ENCODE data around the gene DSCAM. TPM values are rescaled to one million over a fixed set of nuclear protein-coding genes. Genes with fewer than 3 reads are reported as not detected.

Gene DSCAM
- total RNA-seq, 2 experiments from 2014 or later, result not detected

DNA sequence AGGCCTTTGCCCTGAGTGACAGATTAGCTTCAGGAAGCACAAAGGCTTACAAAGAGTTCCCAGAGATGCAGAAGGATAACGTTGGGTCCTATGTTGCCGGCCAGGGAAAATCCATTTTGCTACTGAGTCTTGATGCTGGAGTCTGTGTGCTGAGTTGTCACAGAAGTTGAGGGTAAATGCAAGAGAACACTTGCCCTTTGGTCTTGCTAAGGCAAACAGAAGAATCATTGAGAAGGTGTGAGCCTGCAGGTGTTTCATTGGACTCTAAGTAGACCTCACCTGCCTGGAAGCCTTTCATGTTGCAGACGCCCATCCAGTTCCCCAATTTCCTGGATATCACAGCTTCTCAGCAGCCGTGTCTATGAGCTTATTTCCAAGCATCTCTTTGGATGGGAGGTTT is 874.5 kb downstream of the DSCAM start:
- no peaks in the 10 kb centered on the region for H3K36me3 Mint-ChIP-seq (ENCODE audit: low read depth)
- peaks cover 4% of the 10 kb centered on the region for H3K9me3 Mint-ChIP-seq
- no peak overlapping the region for H3K27ac Mint-ChIP-seq
- no peak overlapping the region for H3K27ac ChIP-seq (ENCODE audit: low read depth in 1 of 2, low read length in 2 of 2)
- no peaks in the 10 kb centered on the region for H3K4me1 Mint-ChIP-seq (ENCODE audit: low read depth)
- H3K4me3 ChIP-seq (ENCODE audit: low read length), result no peak overlapping the region
- TF ChIP-seq, protein P1, sequence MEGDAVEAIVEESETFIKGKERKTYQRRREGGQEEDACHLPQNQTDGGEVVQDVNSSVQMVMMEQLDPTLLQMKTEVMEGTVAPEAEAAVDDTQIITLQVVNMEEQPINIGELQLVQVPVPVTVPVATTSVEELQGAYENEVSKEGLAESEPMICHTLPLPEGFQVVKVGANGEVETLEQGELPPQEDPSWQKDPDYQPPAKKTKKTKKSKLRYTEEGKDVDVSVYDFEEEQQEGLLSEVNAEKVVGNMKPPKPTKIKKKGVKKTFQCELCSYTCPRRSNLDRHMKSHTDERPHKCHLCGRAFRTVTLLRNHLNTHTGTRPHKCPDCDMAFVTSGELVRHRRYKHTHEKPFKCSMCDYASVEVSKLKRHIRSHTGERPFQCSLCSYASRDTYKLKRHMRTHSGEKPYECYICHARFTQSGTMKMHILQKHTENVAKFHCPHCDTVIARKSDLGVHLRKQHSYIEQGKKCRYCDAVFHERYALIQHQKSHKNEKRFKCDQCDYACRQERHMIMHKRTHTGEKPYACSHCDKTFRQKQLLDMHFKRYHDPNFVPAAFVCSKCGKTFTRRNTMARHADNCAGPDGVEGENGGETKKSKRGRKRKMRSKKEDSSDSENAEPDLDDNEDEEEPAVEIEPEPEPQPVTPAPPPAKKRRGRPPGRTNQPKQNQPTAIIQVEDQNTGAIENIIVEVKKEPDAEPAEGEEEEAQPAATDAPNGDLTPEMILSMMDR (IDR thresholded peaks at IDR 0.05), result no peak
- no peak for DNase-seq
- CTCF ChIA-PET, result no interaction called here
- POLR2A ChIA-PET, result no interaction called here
- ATAC-seq (ENCODE audit: poor library complexity), result no peak
- H3K36me3 ChIP-seq (ENCODE audit: insufficient read depth, low read length), result no peaks in the 10 kb centered on the region
- peaks cover 0 to 3% of the 10 kb centered on the region in 2 experiments for H3K27me3 ChIP-seq (ENCODE audit: control insufficient read depth in 1 of 2, insufficient read depth in 2 of 2, low read length in 2 of 2)
- peaks cover 4 to 17% of the 10 kb centered on the region in 2 experiments for H3K9me3 ChIP-seq (ENCODE audit: control insufficient read depth in 1 of 2, insufficient read depth in 1 of 2, low read length in 2 of 2)
- H3K4me1 ChIP-seq (ENCODE audit: insufficient read depth, low read length), result no peaks in the 10 kb centered on the region
- intact Hi-C loops (cut with DNase I, micrococcal nuclease), result no loop called here
- H3K4me3 Mint-ChIP-seq, result no peak overlapping the region
- peaks cover 5% of the 10 kb centered on the region for H3K27me3 Mint-ChIP-seq

- no peak for DNase-seq
- Mint-ChIP-seq H3K9me3 (peaks cover 4% of the 10 kb centered on the region), H3K36me3 (ENCODE audit: low read depth) (no peaks in the 10 kb centered on the region), H3K4me1 (ENCODE audit: low read depth) (no peaks in the 10 kb centered on the region), H3K27ac (no peak overlapping the region), H3K4me3 (no peak overlapping the region), H3K27me3 (peaks cover 5% of the 10 kb centered on the region)
- H3K27me3 ChIP-seq (ENCODE audit: control insufficient read depth in 1 of 2, insufficient read depth in 2 of 2, low read length in 2 of 2), result peaks cover 0 to 3% of the 10 kb centered on the region in 2 experiments
- peaks cover 4 to 17% of the 10 kb centered on the region in 2 experiments for H3K9me3 ChIP-seq (ENCODE audit: control insufficient read depth in 1 of 2, insufficient read depth in 1 of 2, low read length in 2 of 2)
- H3K27ac ChIP-seq (ENCODE audit: low read depth in 1 of 2, low read length in 2 of 2), result no peak overlapping the region
- no peaks in the 10 kb centered on the region for H3K36me3 ChIP-seq (ENCODE audit: insufficient read depth, low read length)
- no peaks in the 10 kb centered on the region for H3K4me1 ChIP-seq (ENCODE audit: insufficient read depth, low read length)
- no peak overlapping the region for H3K4me3 ChIP-seq (ENCODE audit: low read length)
- TF ChIP-seq, protein P1 (IDR thresholded peaks at IDR 0.05), result no peak
- intact Hi-C loops (cut with DNase I, micrococcal nuclease), result no loop called here
- ChIA-PET CTCF (no interaction called here), POLR2A (no interaction called here)
- no peak for ATAC-seq (ENCODE audit: poor library complexity)
Measured at GRCh38 chr21:39971956-39972355, 875.0 kb downstream of the DSCAM start.

- H3K27me3 ChIP-seq (ENCODE audit: control insufficient read depth in 1 of 2, insufficient read depth in 2 of 2, low read length in 2 of 2), result no peaks in the 10 kb centered on the region
- TF ChIP-seq, protein P1 (IDR thresholded peaks at IDR 0.05), result no peak
- no peak overlapping the region for H3K4me3 ChIP-seq (ENCODE audit: low read length)
- H3K9me3 ChIP-seq (ENCODE audit: control insufficient read depth in 1 of 2, insufficient read depth in 1 of 2, low read length in 2 of 2), result peaks cover 6 to 12% of the 10 kb centered on the region in 2 experiments
- no peaks in the 10 kb centered on the region for H3K36me3 Mint-ChIP-seq (ENCODE audit: low read depth)
- no peaks in the 10 kb centered on the region for H3K27me3 Mint-ChIP-seq
- H3K9me3 Mint-ChIP-seq, result peaks cover 4% of the 10 kb centered on the region
- ChIA-PET CTCF (no interaction called here), POLR2A (no interaction called here)
- ATAC-seq (ENCODE audit: poor library complexity) (no peak), DNase-seq (no peak)
- no peak overlapping the region for H3K27ac ChIP-seq (ENCODE audit: low read depth in 1 of 2, low read length in 2 of 2)
- no peaks in the 10 kb centered on the region for H3K4me1 ChIP-seq (ENCODE audit: insufficient read depth, low read length)
- H3K36me3 ChIP-seq (ENCODE audit: insufficient read depth, low read length), result no peaks in the 10 kb centered on the region
- H3K4me1 Mint-ChIP-seq (ENCODE audit: low read depth), result no peaks in the 10 kb centered on the region
- no peak overlapping the region for H3K4me3 Mint-ChIP-seq
- intact Hi-C loops (cut with DNase I, micrococcal nuclease), result no loop called here
- no peak overlapping the region for H3K27ac Mint-ChIP-seq
Measured at GRCh38 chr21:39969691-39970364, 877.1 kb downstream of the DSCAM start.
